WERI-Rb-1 (cell line): ENCODE data around the gene SLC25A52.

Source experiments
- DNase-seq: peaks from one replicate; pipeline ENCODE4 v3.0.0-alpha.2; 2020
- H3K27ac ChIP-seq: fragments of 250-450 bp; sonication (Bioruptor Pico); 2 replicates; pipeline ENCODE4 v1.5.1; 2020; ENCODE audit warnings: mild to moderate bottlenecking, moderate library complexity
- H3K27me3 ChIP-seq: fragments of 250-450 bp; sonication (Bioruptor Pico); 2 replicates; pipeline ENCODE4 v1.5.1; 2021; ENCODE audit warnings: mild to moderate bottlenecking, low read depth, moderate library complexity; ENCODE audit not compliant: insufficient read depth, severe bottlenecking
- H3K36me3 ChIP-seq: fragments of 250-450 bp; sonication (Bioruptor Pico); 2 replicates; pipeline ENCODE4 v1.5.1; 2020; ENCODE audit warnings: mild to moderate bottlenecking, moderate library complexity
- H3K4me3 ChIP-seq: 2 replicates; pipeline ENCODE4 v1.5.1; 2011; ENCODE audit warnings: low read depth, mild to moderate bottlenecking, control low read depth, low read length
- H3K9me3 ChIP-seq: fragments of 250-450 bp; sonication (Bioruptor Pico); 2 replicates; pipeline ENCODE4 v1.5.1; 2021; ENCODE audit warnings: mild to moderate bottlenecking, moderate library complexity; ENCODE audit not compliant: severe bottlenecking
- TF ChIP-seq, protein P1 (sequence below): IDR thresholded peaks from 2 replicates; pipeline ENCODE4 v1.5.1; 2011; ENCODE audit warnings: low read depth, mild to moderate bottlenecking, control low read depth, inconsistent platforms, low read length

The SLC25A52 gene

DNA sequence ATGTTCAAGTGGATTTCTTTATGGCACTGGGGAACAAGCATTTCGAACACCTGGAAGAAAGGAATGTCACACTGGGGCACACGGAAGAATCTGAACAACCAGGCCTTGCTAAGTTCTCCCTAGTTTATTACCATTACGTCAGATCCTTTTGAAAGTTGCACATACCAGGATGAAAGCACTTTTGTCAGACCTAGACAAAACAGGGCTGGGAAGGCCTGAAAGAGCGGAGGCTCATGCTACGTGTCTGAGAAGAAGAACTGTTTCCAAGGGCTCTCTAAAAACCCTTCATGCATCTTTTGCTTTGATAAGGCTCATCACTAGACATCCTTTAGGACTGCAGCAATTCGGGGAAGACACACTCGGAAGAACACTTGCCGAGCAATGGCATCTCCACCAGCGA is 15.4 kb upstream of the SLC25A52 start:
- TF ChIP-seq, protein P1, sequence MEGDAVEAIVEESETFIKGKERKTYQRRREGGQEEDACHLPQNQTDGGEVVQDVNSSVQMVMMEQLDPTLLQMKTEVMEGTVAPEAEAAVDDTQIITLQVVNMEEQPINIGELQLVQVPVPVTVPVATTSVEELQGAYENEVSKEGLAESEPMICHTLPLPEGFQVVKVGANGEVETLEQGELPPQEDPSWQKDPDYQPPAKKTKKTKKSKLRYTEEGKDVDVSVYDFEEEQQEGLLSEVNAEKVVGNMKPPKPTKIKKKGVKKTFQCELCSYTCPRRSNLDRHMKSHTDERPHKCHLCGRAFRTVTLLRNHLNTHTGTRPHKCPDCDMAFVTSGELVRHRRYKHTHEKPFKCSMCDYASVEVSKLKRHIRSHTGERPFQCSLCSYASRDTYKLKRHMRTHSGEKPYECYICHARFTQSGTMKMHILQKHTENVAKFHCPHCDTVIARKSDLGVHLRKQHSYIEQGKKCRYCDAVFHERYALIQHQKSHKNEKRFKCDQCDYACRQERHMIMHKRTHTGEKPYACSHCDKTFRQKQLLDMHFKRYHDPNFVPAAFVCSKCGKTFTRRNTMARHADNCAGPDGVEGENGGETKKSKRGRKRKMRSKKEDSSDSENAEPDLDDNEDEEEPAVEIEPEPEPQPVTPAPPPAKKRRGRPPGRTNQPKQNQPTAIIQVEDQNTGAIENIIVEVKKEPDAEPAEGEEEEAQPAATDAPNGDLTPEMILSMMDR = no peak
- H3K9me3 ChIP-seq = peaks cover 7% of the 10 kb centered on the region
- no peak overlapping the region for H3K27ac ChIP-seq
- no peaks in the 10 kb centered on the region for H3K36me3 ChIP-seq
- no peak for DNase-seq
- no peak overlapping the region for H3K4me3 ChIP-seq
- no peaks in the 10 kb centered on the region for H3K27me3 ChIP-seq

DNA sequence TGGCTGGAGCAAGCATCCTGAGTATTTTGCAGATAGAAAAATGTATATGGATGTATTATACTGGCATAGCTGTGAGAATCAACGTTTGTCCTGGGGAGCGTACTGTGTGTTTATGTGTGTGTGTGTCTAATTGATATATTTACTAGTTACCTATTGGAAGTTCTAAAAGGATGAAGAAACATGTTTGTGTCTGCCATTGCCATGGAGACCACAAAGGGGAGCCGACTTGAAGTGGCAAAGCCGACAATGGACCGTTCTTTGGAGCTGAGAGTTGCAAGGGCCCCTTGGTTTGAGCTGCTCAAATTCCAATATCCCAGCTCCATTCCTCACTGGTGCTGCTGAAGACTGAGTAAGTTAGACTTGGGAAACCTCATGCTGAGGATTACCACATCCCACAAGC is 14.3 kb upstream of the SLC25A52 start:
- peaks cover 5% of the 10 kb centered on the region for H3K9me3 ChIP-seq
- DNase-seq = no peak
- H3K36me3 ChIP-seq = no peaks in the 10 kb centered on the region
- no peaks in the 10 kb centered on the region for H3K27me3 ChIP-seq
- no peak overlapping the region for H3K27ac ChIP-seq
- TF ChIP-seq, protein P1 = no peak
- no peak overlapping the region for H3K4me3 ChIP-seq

DNA sequence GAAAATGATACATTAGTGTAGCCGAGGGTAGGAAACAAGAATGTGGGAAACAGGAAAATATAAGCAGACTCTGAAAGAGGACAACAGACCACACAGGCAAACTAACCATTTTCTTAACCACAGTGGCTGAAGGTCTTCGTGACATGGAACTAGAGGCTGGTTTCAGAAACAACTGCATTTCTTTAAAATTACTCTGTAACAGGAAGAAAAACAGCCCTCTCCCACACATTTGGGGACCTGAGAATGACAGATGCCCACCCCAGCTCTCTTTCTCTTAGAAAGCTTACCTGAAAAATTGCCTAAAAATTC is 13.8 kb upstream of the SLC25A52 start:
- TF ChIP-seq, protein P1 = no peak
- Histone ChIP-seq H3K4me3 (no peak overlapping the region), H3K36me3 (no peaks in the 10 kb centered on the region), H3K27ac (no peak overlapping the region), H3K27me3 (no peaks in the 10 kb centered on the region), H3K9me3 (peaks cover 5% of the 10 kb centered on the region)
- no peak for DNase-seq

DNA sequence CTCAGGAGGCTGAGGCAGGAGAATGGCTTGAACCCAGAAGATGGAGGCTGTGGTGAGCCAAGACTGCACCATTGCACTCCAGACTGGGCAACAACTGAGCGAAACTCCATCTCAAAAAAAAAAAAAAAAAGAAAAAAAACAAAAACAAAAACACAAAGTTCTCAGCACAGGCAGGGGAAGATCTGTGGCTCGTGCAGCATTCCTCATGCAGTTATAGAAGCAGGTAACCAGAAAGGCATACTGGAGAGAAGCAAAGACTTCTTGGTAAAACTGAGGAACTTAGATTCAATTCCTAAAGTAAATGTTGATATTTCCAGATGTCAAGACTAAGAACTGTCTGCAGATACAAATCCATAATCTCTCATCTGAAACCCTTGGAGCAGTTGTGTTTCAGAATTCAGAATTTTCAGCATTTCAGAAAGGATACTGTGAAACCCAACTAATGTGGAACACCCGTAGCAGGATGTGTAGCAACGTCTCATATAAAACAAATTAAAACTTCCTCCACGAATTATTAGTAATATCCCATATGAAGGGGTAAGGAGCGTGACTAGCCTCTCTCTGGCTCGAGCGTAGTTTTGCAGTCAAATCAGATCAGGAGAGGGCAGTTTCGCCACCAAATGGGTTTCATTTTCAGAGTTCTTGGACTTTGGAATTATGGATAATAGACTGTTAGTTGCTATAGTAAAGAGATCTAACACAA is 13.2 kb upstream of the SLC25A52 start:
- H3K27ac ChIP-seq = no peak overlapping the region
- TF ChIP-seq, protein P1 = no peak
- no peaks in the 10 kb centered on the region for H3K36me3 ChIP-seq
- H3K27me3 ChIP-seq = no peaks in the 10 kb centered on the region
- no peak for DNase-seq
- H3K4me3 ChIP-seq = no peak overlapping the region
- H3K9me3 ChIP-seq = peaks cover 2% of the 10 kb centered on the region

DNA sequence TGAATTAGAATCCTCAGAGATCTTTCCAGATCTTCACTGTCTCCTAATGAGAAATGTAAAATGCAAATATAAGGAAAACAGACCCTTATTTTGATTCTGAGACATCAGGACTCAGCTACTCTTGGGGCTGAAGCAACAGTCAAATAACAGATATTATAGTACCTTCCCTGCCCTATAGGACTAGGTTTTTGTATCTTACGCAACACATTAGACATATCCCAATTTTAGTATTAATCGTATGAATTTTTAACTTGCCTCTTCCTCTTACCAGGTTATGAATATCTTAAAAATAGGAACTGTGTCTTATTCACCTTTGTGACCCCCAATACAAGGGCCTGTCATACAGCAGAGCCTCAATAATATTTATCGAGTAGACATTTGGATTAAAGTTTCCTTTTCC is 12.0 kb upstream of the SLC25A52 start:
- H3K27ac ChIP-seq = no peak overlapping the region
- no peaks in the 10 kb centered on the region for H3K9me3 ChIP-seq
- no peak for DNase-seq
- no peak overlapping the region for H3K4me3 ChIP-seq
- TF ChIP-seq, protein P1 = no peak
- H3K27me3 ChIP-seq = no peaks in the 10 kb centered on the region
- H3K36me3 ChIP-seq = no peaks in the 10 kb centered on the region

DNA sequence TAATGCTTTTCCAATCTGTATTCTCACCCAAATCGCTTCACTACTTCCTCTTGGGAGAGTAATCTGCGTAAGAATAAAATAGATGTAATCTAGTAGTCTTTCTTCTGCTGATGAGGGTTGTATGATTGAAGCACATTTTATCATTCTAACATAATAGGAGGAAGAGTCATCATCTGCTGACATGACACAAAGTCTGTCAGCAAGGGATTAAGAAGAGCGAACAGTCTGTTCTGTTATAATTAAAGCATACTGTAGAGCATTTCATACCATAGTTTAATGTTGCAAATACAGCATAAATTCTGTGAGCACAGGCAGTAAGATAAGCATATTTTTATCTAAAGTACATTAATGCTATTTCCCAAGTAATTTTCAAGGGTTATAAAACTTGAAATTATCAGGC is 10.4 kb downstream of the SLC25A52 start:
- no peak for DNase-seq
- TF ChIP-seq, protein P1 = no peak
- Histone ChIP-seq H3K9me3 (no peaks in the 10 kb centered on the region), H3K4me3 (no peak overlapping the region), H3K27me3 (no peaks in the 10 kb centered on the region), H3K27ac (no peak overlapping the region), H3K36me3 (no peaks in the 10 kb centered on the region)
